Neural progenitor cell (in vitro differentiated cells): ENCODE results near the gene CD81.

Source experiments
- CTCF ChIP-seq: fragments of 200-600 bp; sonication (generic); IDR thresholded peaks from 2 replicates; pipeline ENCODE4 v1.5.1; 2017; ENCODE audit warnings: antibody characterized with exemption, mild to moderate bottlenecking
- EZH2 ChIP-seq: fragments of 200-600 bp; sonication (generic); IDR thresholded peaks from 2 replicates; pipeline ENCODE4 v1.6.1; 2017; ENCODE audit warnings: antibody characterized with exemption, mild to moderate bottlenecking, moderate library complexity
- EZH2phosphoT487 ChIP-seq: fragments of 200-600 bp; sonication (generic); IDR thresholded peaks from 2 replicates; pipeline ENCODE4 v1.6.1; 2017; ENCODE audit warnings: antibody characterized with exemption

GRCh38 chr11:2385156-2386151, 8.3 kb downstream of the CD81 start:
- TF ChIP-seq CTCF (no peak), EZH2phosphoT487 (no peak), EZH2 (no peak)
